HCT116 (cell line): ENCODE data around the gene ISG20. TPM values are rescaled to one million over a fixed set of nuclear protein-coding genes. Genes with fewer than 3 reads are reported as not detected.
A peak's percentile ranks its signal among the peaks of the same experiment; 100 is the strongest.

Experiments used
- ATAC-seq: fragments of 200-7000 bp; cut with Tn5 transposase; 2 replicates; pipeline ENCODE4 v1.9.1; 2020; ENCODE audit warnings: mild to moderate bottlenecking, moderate library complexity
- BruUV-seq: library from RNA; stranded (reverse); fragments of 400-500 nt; replicated peaks from 2 replicates; lab custom pipeline; 2021; lab: Mats Ljungman, UMichigan
- CTCF ChIA-PET: fragments of 300-600 bp; sonication (Branson Sonifier 250); formaldehyde crosslinking; loops from one replicate; lab custom pipeline; 2021; ENCODE audit warnings: antibody characterized with exemption; lab: Charles Lee
- POLR2A ChIA-PET: fragments of 300-600, 350-600 bp; sonication (Branson Sonifier 250); formaldehyde crosslinking; loops from one replicate; lab custom pipeline; 2021; ENCODE audit warnings: antibody characterized with exemption; lab: Charles Lee
- RAD21 ChIA-PET, 2 experiments: fragments of 300-600 bp; sonication (Branson Sonifier 250); formaldehyde crosslinking; loops; one replicate each; lab custom pipeline; 2023; ENCODE audit warnings: low total read pairs in 2 of 2; ENCODE audit not compliant: uncharacterized antibody in 2 of 2, unreplicated experiment in 2 of 2, low non-redundant PET in 1 of 2; lab: Charles Lee
- DNase-seq: peaks from one replicate; pipeline ENCODE4 v3.0.0-alpha.2; 2010; ENCODE audit warnings: low read depth, low spot score
- H2AFZ ChIP-seq: fragments of 200-600 bp; shearing (Covaris generic), sonication (generic); 2 replicates; pipeline ENCODE4 v1.6.1; 2017; ENCODE audit warnings: low read depth, mixed run types, mixed read lengths, antibody characterized with exemption, low read length; ENCODE audit not compliant: poor library complexity, severe bottlenecking
- H3K27ac ChIP-seq: 2 replicates; pipeline ENCODE4 v1.5.1; 2012; ENCODE audit warnings: low read depth, low read length
- H3K27me3 ChIP-seq: fragments of 200-600 bp; sonication (generic); 2 replicates; pipeline ENCODE4 v1.6.1; 2016; ENCODE audit warnings: mixed run types, low read length, mixed read lengths; ENCODE audit not compliant: insufficient read depth
- H3K36me3 ChIP-seq, 2 experiments: fragments of 200-500 bp in 1 of 2; fragments of 200-600 bp in 1 of 2; sonication (Bioruptor generic) in 1 of 2; sonication (generic) in 1 of 2; 2 replicates each; pipeline versions ENCODE4 v1.5.1 to v1.6.1; 2014 to 2016; ENCODE audit warnings: low read length in 2 of 2, inconsistent platforms in 1 of 2, mixed read lengths in 1 of 2, mixed run types in 1 of 2; ENCODE audit not compliant: insufficient read depth in 2 of 2, control insufficient read depth in 1 of 2
- H3K4me1 ChIP-seq, 2 experiments: fragments of 200-600 bp in 1 of 2; sonication (generic) in 1 of 2; 2 replicates each; pipeline versions ENCODE4 v1.5.1 to v1.6.1; 2012 to 2017; ENCODE audit warnings: low read length in 2 of 2, inconsistent platforms in 1 of 2, mild to moderate bottlenecking in 1 of 2, mixed read lengths in 1 of 2, mixed run types in 1 of 2, moderate library complexity in 1 of 2; ENCODE audit not compliant: insufficient read depth in 2 of 2, control insufficient read depth in 1 of 2
- H3K4me2 ChIP-seq: fragments of 200-600 bp; sonication (generic); 2 replicates; pipeline ENCODE4 v1.6.1; 2017; ENCODE audit warnings: mixed run types, low read length, mixed read lengths
- H3K4me3 ChIP-seq, 2 experiments: fragments of 200-600 bp in 1 of 2; sonication (generic) in 1 of 2; replicated peaks in 1 of 2; 2 replicates each; pipeline ENCODE4 v1.5.1; 2011 to 2016; ENCODE audit warnings: low read length in 2 of 2, control low read depth in 1 of 2, low read depth in 1 of 2, mild to moderate bottlenecking in 1 of 2, mixed read lengths in 1 of 2, mixed run types in 1 of 2
- H3K79me2 ChIP-seq: fragments of 200-600 bp; sonication (generic); 2 replicates; pipeline ENCODE4 v1.6.1; 2017; ENCODE audit warnings: mild to moderate bottlenecking, mixed run types, low read length, moderate library complexity, mixed read lengths; ENCODE audit not compliant: insufficient read depth
- H3K9ac ChIP-seq: fragments of 200-600 bp; sonication (generic); 2 replicates; pipeline ENCODE4 v1.6.1; 2016; ENCODE audit warnings: low read length, mixed read lengths
- H3K9me2 ChIP-seq: fragments of 200-600 bp; sonication (generic), shearing (Covaris generic); 2 replicates; pipeline ENCODE4 v1.6.1; 2017; ENCODE audit warnings: mixed run types, mild to moderate bottlenecking, moderate library complexity; ENCODE audit not compliant: insufficient read depth
- H3K9me3 ChIP-seq, 2 experiments: fragments of 200-500 bp in 1 of 2; fragments of 200-600 bp in 1 of 2; sonication (Bioruptor generic) in 1 of 2; sonication (generic) in 1 of 2; 2 replicates each; pipeline ENCODE4 v1.6.1; 2014 to 2017; ENCODE audit warnings: low read length in 2 of 2, mixed read lengths in 2 of 2, inconsistent platforms in 1 of 2, low read depth in 1 of 2, mild to moderate bottlenecking in 1 of 2, mixed run types in 1 of 2, moderate library complexity in 1 of 2; ENCODE audit not compliant: control insufficient read depth in 1 of 2, insufficient read depth in 1 of 2
- H4K20me1 ChIP-seq: fragments of 200-600 bp; sonication (generic), shearing (Covaris generic); 2 replicates; pipeline ENCODE4 v1.6.1; 2017; ENCODE audit warnings: mixed run types, mild to moderate bottlenecking, moderate library complexity; ENCODE audit not compliant: insufficient read depth
- CEBPB ChIP-seq: IDR thresholded peaks from 2 replicates; pipeline ENCODE4 v1.6.1; 2012; ENCODE audit warnings: low read depth
- EGR1 ChIP-seq: IDR thresholded peaks from 2 replicates; pipeline ENCODE4 v1.6.1; 2012; ENCODE audit warnings: low read depth
- JUND ChIP-seq: IDR thresholded peaks from 2 replicates; pipeline ENCODE4 v1.6.1; 2012
- POLR2A ChIP-seq: IDR thresholded peaks from 2 replicates; pipeline ENCODE4 v1.7.0; 2011; ENCODE audit warnings: borderline replicate concordance; ENCODE audit not compliant: insufficient read depth, insufficient read length; ENCODE audit errors: extremely low read depth
- POLR2AphosphoS5 ChIP-seq: IDR thresholded peaks from 2 replicates; pipeline ENCODE4 v1.6.1; 2011; ENCODE audit warnings: mild to moderate bottlenecking, low read depth, low read length, moderate library complexity
- REST ChIP-seq: IDR thresholded peaks from 2 replicates; pipeline ENCODE4 v1.6.1; 2012; ENCODE audit warnings: low read depth
- SIN3A ChIP-seq: IDR thresholded peaks from 2 replicates; pipeline ENCODE4 v1.6.1; 2012; ENCODE audit warnings: low read depth
- SP1 ChIP-seq: IDR thresholded peaks from 2 replicates; pipeline ENCODE4 v1.6.1; 2012; ENCODE audit warnings: low read depth
- SRF ChIP-seq: IDR thresholded peaks from 2 replicates; pipeline ENCODE4 v1.6.1; 2012; ENCODE audit warnings: low read depth
- TCF7L2 ChIP-seq: IDR thresholded peaks from 2 replicates; pipeline ENCODE4 v1.7.0; 2011; ENCODE audit warnings: borderline replicate concordance, inconsistent platforms; ENCODE audit not compliant: insufficient read depth, insufficient read length; ENCODE audit errors: extremely low read depth
- YY1 ChIP-seq: IDR thresholded peaks from 2 replicates; pipeline ENCODE4 v1.6.1; 2011; ENCODE audit warnings: low read length, low read depth, moderate library complexity, mild to moderate bottlenecking; ENCODE audit not compliant: insufficient replicate concordance; ENCODE audit errors: extremely low read depth
- intact Hi-C: fragments of 100-400 bp; cut with micrococcal nuclease; formaldehyde crosslinking; loops from 2 replicates; pipeline ENCODE4 v1.10.0; 2022
- total RNA-seq: library from RNA; stranded (reverse); gene quantifications from one replicate; pipeline ENCODE4 v1.2.1, GENCODE V29; 2021; ENCODE audit not compliant: unreplicated experiment
- TF ChIP-seq, protein P1 (sequence below): IDR thresholded peaks from 2 replicates; pipeline ENCODE4 v1.6.1; 2012
- TF ChIP-seq, protein P2 (sequence below), 3 experiments: fragments of 200-600 bp in 1 of 3; sonication (generic) in 1 of 3; IDR thresholded peaks in 2 of 3; conservative IDR thresholded peaks in 1 of 3; 2 replicates each; pipeline ENCODE4 v1.5.1; 2012 to 2017; ENCODE audit warnings: low read depth in 2 of 3, low read length in 2 of 3, antibody characterized with exemption in 1 of 3, borderline replicate concordance in 1 of 3, control low read depth in 1 of 3, mild to moderate bottlenecking in 1 of 3, mixed read lengths in 1 of 3, mixed run types in 1 of 3, moderate library complexity in 1 of 3; ENCODE audit not compliant: insufficient read depth in 1 of 3
- TF ChIP-seq, protein P3 (sequence below): IDR thresholded peaks from 2 replicates; pipeline ENCODE4 v1.6.1; 2011; ENCODE audit warnings: mild to moderate bottlenecking, low read length, moderate library complexity; ENCODE audit not compliant: insufficient replicate concordance; ENCODE audit errors: extremely low read depth

The ISG20 gene
- total RNA-seq, 1 experiment from 2014 or later, result 11.0 TPM

DNA sequence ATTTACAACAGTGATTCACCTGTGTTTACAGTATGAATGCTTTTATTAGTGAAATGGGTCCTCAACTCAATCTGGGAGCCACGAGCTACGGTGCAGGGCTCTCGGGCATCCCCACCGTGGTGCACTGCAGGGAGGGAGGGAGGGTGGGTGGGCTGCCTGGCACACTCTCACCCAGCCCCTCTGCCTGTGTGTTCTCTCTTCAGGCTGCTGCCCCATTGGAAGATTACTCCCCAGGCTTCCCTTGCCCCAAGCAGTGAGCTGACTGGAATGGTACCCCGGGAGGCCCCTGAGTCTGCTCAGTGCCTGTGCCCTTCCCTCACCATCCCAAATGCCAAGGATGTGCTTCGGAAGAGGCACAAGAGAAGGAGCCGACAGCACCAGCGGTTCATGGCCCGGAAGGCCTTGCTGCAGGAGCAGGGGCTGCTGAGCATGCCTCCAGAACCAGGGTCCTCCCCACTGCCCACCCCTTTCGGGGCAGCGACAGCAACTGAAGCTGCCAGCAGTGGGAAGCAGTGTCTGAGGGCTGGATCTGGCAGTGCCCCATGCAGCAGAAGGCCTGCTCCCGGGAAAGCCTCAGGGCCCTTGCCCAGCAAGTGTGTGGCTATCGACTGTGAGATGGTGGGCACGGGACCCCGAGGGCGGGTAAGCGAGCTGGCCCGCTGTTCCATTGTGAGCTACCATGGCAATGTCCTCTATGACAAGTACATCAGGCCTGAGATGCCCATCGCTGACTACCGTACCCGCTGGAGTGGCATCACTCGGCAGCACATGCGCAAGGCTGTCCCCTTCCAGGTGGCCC lies 12.7 kb upstream of the ISG20 start:
- H3K4me2 ChIP-seq, result peak overlapping the region; percentile 1; the same call in 1 of the 2 replicates
- peaks cover 11 to 55% of the 10 kb centered on the region in 2 experiments for H3K4me1 ChIP-seq
- no peak overlapping the region for H2AFZ ChIP-seq
- no peak overlapping the region for H3K4me3 ChIP-seq
- no peak overlapping the region for H3K9ac ChIP-seq
- CTCF ChIA-PET, result no interaction called here
- H3K27me3 ChIP-seq, result no peaks in the 10 kb centered on the region
- no peaks in the 10 kb centered on the region for H3K9me2 ChIP-seq
- intact Hi-C loops, result no loop called here
- DNase-seq, result no peak
- POLR2A ChIA-PET, result interaction anchor here (1.0 kb wide), 1 partner anchor 13 kb away, joined by 3 read pairs; the partner anchor contains the start of gene ISG20
- H3K79me2 ChIP-seq, result peaks cover 100% of the 10 kb centered on the region
- RAD21 ChIA-PET, result no interaction called here
- H4K20me1 ChIP-seq, result peaks cover 44% of the 10 kb centered on the region; the same call in 1 of the 2 replicates
- H3K36me3 ChIP-seq, result peaks cover 25 to 55% of the 10 kb centered on the region in 2 experiments
- no peak overlapping the region for H3K27ac ChIP-seq
- TF ChIP-seq POLR2A (no peak), TCF7L2 (no peak), YY1 (no peak), SP1 (no peak), REST (no peak), CEBPB (no peak), JUND (no peak), EGR1 (no peak), SIN3A (no peak), SRF (no peak), POLR2AphosphoS5 (no peak)
- TF ChIP-seq, protein P1, sequence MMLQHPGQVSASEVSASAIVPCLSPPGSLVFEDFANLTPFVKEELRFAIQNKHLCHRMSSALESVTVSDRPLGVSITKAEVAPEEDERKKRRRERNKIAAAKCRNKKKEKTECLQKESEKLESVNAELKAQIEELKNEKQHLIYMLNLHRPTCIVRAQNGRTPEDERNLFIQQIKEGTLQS, result no peak
- TF ChIP-seq, protein P2, sequence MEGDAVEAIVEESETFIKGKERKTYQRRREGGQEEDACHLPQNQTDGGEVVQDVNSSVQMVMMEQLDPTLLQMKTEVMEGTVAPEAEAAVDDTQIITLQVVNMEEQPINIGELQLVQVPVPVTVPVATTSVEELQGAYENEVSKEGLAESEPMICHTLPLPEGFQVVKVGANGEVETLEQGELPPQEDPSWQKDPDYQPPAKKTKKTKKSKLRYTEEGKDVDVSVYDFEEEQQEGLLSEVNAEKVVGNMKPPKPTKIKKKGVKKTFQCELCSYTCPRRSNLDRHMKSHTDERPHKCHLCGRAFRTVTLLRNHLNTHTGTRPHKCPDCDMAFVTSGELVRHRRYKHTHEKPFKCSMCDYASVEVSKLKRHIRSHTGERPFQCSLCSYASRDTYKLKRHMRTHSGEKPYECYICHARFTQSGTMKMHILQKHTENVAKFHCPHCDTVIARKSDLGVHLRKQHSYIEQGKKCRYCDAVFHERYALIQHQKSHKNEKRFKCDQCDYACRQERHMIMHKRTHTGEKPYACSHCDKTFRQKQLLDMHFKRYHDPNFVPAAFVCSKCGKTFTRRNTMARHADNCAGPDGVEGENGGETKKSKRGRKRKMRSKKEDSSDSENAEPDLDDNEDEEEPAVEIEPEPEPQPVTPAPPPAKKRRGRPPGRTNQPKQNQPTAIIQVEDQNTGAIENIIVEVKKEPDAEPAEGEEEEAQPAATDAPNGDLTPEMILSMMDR (IDR thresholded peaks at IDR 0.05 in 2 of 3, conservative IDR thresholded peaks at IDR 0.05 in 1 of 3; ENCODE audit: borderline replicate concordance in 1 of 3, insufficient read depth in 1 of 3, low read depth in 2 of 3, low read length in 2 of 3), result no peak
- TF ChIP-seq, protein P3, sequence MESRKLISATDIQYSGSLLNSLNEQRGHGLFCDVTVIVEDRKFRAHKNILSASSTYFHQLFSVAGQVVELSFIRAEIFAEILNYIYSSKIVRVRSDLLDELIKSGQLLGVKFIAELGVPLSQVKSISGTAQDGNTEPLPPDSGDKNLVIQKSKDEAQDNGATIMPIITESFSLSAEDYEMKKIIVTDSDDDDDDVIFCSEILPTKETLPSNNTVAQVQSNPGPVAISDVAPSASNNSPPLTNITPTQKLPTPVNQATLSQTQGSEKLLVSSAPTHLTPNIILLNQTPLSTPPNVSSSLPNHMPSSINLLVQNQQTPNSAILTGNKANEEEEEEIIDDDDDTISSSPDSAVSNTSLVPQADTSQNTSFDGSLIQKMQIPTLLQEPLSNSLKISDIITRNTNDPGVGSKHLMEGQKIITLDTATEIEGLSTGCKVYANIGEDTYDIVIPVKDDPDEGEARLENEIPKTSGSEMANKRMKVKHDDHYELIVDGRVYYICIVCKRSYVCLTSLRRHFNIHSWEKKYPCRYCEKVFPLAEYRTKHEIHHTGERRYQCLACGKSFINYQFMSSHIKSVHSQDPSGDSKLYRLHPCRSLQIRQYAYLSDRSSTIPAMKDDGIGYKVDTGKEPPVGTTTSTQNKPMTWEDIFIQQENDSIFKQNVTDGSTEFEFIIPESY, result no peak
- TF ChIP-seq, all 23 proteins: peak for 0
- no peak for ATAC-seq
- BruUV-seq, result no TSS peak
- no peaks in the 10 kb centered on the region for H3K9me3 ChIP-seq
